GM19324 (cell line): Measurements from ENCODE around the gene INTU.
A peak's percentile ranks its signal among the peaks of the same experiment; 100 is the strongest.
"Not testable (repeated sequence)": the region's sequence is repeated elsewhere in the genome, so short reads cannot be mapped to it uniquely, and the experiment has no call there.

Experiments used
- ATAC-seq: cut with Tn5 transposase; IDR thresholded peaks from one replicate; pipeline ENCODE4 v1.9.1; 2021; ENCODE audit warnings: mild to moderate bottlenecking, moderate library complexity; ENCODE audit not compliant: unreplicated experiment, low FRiP score

The INTU gene

DNA sequence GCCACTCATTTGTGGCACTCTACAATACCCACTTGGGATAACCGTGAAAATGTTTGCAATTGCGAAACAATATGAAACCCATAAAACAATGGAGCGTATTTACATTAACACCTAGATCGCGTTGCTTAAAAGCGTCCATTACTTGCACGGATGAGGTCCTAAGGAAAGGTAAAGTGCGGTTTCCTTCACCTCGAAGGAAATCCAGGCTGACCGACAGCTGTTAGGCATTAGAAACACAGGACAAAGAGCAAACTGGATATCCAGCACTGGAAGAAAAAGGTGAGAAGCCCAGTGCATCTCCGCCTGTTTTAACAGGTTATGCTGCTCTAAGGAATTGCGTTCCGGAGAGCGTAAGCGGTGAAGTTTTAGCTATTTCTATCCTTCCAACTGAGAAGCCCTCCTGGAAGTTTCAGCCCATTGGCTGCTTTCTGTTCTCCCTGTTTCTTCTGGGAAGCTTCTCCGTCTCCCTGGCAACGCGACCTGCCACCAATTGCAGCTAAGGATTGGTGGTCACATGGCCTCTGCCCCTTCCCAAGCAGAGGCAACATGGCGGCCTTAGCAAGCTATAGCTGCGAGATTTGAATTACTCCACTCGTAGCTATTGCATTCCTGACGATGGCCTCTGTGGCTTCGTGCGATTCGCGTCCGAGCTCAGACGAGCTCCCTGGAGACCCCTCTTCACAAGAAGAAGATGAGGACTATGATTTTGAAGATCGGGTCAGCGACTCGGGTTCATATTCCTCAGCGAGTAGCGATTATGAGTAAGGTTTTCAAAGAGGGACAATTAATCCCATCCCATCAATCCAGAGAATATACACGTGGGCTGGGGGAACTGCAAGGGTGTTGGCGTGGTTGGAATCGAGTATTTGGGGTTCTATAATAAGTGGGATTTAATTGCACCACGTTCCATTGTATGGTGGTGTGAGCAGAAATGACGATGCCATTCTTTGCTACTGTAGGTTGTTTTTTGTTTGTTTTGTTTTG is at the start of gene INTU:
Gene INTU, plus strand, starts transcription at position 538 of the 984 bp plus-strand sequence. Its CDS starts 78 bp downstream, at position 616.
- ATAC-seq = peak; percentile 96

- not testable (repeated sequence) for ATAC-seq
These were observed 46.3 kb upstream of the INTU start for GRCh38 chr4:127586496-127586895.

DNA sequence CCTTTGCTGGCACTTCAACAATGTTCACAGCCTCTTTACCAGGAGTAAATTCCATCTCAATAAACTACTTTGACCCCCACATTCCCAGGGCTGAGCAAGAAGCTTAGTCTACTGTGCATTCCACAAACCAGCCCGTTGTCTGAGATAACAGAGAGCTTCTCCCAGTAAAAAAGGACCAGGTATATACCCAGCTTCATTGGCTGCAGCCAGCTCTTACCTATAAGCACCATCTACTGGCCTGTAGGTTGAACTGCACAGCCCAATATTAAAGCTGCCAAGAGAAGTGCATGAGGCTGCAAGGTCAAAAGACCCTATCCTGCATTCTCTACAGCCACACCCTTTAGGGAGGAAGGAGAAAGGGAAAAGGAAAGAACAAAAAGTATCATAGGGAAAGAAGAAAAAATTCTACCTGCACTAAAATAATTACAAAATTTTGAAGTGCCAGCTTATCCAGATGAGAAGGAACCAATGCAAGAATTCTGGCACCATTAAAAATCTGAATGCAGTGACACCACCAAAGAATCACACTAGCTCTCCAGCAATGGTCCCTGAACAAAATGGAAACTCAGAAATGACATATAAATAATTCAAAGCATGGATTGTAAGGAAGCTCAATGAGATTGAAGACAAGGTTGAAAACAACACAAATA is 45.7 kb upstream of the INTU start:
- ATAC-seq = peak; percentile 96

GRCh38 chr4:127589153-127589552 is 43.6 kb upstream of the INTU start:
- not testable (repeated sequence) for ATAC-seq

DNA sequence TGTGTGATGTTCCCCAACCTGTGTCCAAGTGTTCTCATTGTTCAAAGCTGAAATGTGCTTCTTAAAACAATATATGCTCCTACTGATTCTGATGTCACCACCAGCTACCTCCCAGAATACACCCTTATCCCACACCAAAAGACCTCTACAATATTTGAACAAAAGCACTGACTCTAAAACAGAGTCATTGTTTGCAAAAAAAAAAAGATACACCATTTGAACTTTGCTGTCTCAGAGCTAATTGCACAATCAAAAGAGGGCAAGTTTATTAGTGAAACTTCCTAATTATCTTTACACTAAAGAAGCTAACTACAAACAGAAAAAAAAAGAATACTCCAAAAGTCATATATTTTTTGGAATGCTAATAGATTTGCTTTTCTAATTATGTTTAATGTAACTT is 34.1 kb upstream of the INTU start:
- ATAC-seq = no peak

DNA sequence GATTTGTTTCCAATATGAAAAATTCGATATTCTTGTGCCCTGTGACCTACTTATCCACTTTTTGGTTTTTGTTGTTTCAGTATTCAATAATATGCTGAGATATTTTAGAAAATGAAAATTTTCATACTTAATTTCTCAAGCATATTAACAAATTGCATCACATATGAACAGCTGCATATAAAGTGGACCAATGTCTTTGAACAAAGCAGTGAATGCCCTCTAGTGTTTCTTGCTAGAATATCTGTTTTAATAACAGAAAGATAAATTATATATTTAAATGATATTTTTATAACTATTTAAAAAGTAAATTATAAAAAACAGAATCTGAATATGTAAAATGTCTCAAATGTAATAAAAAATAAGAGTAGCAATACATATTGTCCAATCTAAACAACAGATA is 31.7 kb upstream of the INTU start:
- no peak for ATAC-seq

DNA sequence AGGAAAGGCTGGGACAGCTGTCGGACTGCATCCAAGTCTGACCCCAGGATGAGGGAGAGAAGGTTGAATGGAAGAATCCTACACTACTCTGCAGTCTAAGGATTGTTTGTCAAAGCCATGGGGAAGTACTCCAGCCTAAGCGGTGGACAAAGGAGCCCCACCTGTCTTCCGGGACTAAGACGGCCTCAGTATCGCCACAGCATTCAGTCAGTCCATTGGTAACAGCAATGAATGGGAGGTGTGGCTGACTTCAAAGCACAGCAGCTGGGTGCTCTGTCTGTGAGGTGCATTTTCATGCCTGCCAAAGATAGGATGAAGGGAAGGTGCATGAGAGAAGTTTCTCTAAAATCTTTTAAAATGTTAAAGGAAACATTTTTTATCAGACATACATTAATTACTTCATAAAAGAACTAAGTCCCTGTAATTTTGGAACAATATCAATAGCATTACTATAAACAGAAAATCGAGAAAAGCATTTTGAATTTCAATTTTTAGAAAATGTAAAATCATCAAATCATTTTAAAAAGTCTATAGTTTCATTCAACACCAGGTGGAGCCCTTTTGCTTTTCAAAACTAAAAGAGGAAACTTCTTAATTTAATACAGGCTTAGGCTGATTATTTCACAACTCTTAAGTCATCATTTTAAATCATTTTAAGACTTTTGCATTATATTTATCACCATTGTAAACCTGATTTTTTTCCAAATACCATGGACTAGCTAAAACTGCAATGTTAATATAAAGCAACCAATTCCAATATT is 27.6 kb upstream of the INTU start:
- ATAC-seq = no peak

- no peak for ATAC-seq
These were observed 25.9 kb upstream of the INTU start for GRCh38 chr4:127606823-127607222.

- no peak for ATAC-seq
These were observed 23.3 kb upstream of the INTU start for GRCh38 chr4:127609484-127609883.

GRCh38 chr4:127610488-127610887 is 22.3 kb upstream of the INTU start:
- no peak for ATAC-seq

DNA sequence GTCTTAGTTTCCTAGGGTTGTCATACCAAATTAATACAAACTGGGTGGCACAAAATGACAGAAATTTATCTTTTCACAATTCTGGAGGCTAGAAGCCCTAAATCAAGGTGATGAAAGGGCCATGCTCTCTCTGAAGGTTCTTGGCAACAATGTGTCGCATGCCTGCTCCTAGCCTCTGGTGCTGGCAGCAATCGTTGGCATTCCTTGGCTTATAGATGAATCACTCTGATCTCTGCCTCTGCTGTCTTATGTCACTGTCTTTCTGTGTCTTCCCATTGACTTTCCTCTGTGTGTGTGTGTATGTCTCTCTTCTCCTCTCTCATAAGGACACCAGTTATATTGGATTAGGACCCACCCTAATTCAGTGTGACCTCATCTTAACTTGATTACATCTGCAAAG is 15.9 kb upstream of the INTU start:
- ATAC-seq = no peak

- ATAC-seq = no peak
These were observed 14.3 kb upstream of the INTU start for GRCh38 chr4:127618427-127618826.

DNA sequence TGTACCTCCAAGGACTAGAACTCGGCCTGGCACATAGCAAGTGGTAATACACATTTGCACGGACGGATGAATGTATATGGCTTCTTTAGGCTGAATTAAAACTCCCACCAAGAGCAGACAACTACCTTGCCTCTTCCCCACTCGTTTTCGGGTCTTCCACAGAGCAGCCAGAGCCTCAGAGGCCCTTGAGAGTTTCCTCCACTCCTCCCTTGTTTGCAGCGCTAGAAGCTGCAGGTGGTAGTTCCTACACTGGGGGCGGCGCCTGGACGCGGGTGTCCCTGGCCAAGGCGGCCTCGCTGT is 10.2 kb upstream of the INTU start:
- no peak for ATAC-seq

- no peak for ATAC-seq
These were observed 9.6 kb upstream of the INTU start for GRCh38 chr4:127622921-127623796.

- no peak for ATAC-seq
These were observed 9.0 kb upstream of the INTU start for GRCh38 chr4:127623797-127624083.

DNA sequence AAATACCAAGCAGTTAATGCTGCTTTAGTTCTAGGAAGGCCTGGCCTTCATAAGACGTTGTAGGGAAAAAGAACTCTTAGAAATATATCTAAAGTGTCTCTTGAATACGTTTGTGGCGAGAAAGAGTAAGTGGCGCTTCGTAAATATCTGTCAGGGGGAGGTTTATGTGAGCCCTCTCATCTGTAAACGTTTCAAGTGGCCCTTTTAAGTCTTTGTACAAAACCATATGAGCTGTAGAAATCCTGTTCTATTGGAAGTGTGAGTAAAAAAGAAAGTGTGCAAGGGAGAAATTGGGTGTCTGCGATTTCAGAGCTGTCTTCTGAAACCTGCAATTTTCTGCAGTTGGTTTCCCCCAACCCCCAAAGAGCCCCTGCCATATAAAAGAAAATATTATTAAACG is 8.6 kb upstream of the INTU start:
- ATAC-seq = no peak

- ATAC-seq = no peak
These were observed 3.4 kb upstream of the INTU start for GRCh38 chr4:127629371-127629770.

GRCh38 chr4:127630152-127630551 is 2.6 kb upstream of the INTU start:
- no peak for ATAC-seq

DNA sequence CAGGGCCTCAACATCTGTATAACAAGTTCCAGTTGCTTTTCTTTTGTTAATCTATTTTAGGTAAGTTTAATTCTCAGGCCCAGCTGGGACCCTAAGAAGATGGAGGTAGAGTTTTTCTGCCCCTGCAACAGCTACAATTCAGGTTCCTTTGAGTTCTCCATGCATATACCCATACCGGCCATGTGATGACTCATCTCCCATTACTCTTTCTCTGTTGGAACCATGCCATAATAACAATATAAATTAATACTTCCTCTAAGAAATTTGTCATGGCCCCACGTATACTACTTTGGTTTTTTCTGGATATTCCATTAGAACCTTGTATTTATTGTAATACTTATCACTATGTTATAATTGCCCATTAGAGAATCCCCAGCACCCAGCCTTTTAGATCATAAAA is 1.3 kb upstream of the INTU start:
- no peak for ATAC-seq

- ATAC-seq = no peak
These were observed 1.4 kb downstream of the INTU start for GRCh38 chr4:127634181-127634580.
